ENCODE data around the gene LRRC4C.
"Not testable (repeated sequence)": the region's sequence is repeated elsewhere in the genome, so short reads cannot be mapped to it uniquely, and the experiment has no call there.

Gene LRRC4C

DNA sequence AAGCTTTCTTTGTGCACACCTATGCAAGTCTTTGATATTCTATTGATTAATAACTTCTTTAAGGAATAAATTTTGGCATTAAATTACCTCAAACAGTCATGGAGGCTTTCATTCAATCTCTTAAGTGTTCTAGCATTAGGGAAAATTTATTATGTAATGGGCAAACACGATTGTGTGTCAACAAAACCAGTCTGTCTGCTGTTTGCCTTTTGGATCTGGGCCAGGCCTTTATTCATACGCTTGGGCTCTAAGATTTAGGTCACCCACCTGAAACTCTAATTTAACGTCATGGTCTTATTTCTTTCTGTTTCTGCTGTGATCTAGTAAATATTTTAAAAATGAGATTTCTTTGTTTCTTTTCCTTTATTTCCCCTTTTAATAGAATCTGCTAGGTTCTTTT is 1270.6 kb downstream of the LRRC4C start:
- no peak for DNase-seq (ENCODE audit: low read depth in 4 of 4, low spot score in 1 of 4)

DNA sequence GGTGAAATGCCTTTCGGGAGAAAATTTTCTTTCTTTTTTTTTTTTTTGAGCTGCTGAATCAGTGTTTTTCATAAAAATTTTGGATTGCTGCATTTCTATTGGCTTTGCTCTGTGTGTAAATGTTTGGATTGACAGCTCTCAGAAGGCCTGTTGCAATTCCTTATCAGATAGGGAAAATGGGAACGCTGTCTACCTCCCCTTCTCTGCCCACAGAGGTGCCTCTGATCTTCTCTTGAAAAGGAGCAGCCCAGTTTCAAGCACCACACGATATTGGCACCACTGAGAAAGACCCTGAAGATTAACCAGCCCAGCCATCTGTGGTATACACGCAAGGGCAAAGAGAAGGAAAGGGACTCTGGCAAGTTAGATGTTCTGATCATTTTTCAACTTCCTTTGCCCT is 1272.2 kb downstream of the LRRC4C start:
- no peak for DNase-seq (ENCODE audit: low read depth in 4 of 4, low spot score in 1 of 4)

DNA sequence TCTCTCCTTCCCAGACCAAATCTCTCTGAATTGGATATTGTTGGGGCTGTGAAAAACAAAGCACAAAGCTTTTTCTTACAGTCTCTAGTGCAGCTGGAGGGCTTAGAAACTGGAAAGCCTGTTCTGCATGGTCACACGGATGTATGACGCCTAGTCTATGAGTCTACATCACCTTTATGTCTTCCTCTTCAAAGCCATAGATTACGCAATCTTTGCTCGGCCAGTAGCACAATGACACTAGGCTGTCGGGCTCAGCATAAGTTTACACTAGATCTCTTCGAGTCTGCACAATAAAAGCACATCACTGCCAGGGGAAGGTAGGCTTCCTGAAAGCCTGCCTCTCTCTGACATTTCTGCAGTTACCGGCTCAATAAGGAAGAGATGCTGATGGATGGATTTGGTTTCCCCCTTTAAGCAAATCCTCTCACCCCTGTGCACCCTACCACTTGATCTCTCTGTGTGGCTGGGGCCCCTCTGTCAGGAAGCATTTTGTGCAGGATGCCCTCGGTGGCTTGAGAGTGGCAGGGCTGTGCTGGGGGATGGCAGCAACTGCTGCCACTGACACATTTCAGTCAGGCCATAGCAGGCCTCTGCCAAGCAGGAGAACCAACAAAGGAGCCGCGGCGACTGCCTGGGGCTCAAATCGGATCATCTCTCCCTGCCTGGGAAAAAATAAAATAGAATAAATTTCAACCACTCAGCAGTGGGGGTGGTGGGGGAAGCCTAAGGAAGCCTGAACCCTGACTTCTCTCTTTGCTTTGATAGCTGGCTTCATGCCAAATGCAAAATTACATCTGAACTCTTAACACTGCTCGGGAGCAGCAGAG is 1272.8 kb downstream of the LRRC4C start:
- no peak for DNase-seq (ENCODE audit: low read depth in 4 of 4, low spot score in 1 of 4)

DNA sequence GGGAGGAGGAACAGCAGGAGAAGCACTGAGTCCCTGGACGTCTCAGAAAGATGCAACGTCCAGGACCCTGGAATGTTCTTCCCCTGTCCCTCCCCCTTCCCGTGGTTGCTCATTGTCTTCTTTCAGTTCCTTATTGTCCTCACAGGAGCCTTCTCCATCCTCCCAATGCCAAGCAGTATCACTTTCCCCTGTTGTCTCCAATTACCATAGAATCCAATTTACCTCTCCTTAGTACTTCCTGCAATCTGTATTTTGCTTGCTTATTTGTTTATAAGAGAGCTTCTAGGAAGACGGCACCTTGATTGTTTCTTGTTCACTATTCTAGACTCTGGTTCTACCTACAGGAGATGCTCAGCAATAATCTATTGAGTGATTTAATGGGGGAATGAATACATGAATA is 1273.7 kb downstream of the LRRC4C start:
- DNase-seq (ENCODE audit: low read depth in 4 of 4, low spot score in 1 of 4): no peak

DNA sequence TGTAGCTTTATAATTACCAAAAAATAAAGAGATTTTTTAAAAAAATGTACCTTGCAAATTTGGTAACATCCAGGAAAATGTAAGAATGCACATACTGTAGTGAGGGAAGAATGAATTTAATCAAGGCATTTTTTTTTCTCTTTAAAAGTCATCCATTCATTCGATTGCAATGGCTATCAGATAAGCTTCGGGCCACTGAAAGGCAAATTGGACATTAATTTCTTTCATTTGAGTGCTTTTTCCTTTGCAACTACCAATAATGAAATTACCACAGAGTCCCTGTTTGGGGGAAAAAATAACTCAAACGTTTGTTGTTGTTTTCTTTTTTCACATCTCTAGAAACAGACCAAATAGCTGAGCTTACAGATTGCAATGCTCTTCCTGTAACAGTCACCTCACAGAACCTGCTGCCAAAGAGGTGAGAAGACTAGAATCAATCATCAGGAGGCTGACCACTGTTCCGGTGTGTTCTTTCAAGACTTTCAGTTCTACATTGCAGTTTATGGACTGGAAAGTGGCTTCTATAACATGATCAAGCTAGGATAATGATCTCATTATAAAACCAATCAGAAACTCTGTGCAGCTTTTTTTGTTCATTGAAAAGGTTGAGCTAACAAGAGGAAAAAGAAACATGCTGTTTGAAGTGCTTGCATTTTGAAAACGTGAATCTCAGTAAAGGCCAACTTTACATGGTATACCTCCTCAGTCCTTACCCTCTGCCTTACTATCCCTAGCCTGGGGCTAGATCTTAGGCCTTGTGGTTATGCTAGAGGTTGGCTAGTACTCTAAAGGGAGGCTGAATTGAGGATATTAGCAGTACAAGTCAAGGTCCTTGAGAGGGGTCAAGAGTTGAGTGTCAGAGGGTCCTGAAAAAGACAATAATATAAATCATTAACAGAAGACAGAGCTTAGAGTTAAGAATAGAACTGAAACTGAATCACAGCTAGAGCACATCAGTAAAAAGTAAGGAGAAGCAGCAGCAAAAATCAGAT is 1276.1 kb downstream of the LRRC4C start:
- no peak for DNase-seq (ENCODE audit: low read depth in 4 of 4, low spot score in 1 of 4)

DNA sequence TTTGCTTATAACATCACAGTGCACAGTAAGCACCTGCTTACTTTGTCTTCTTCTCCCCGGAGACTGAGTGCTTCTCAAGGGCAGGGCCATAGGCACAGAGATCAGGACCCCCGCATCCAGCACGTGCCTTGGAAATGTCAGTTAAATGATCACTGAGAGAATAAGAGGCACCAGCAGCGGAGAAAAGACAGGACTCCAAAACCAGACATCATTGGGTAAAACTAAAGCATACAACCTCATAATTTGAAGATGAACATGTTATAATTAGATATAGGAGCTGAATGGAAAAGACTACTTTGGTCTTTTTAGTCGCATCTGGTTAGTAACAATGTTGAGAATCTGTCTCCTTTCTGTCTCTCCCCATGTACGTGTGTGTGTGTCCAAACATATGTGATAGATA is 1279.9 kb downstream of the LRRC4C start:
- no peak for DNase-seq (ENCODE audit: low read depth in 4 of 4, low spot score in 1 of 4)

DNA sequence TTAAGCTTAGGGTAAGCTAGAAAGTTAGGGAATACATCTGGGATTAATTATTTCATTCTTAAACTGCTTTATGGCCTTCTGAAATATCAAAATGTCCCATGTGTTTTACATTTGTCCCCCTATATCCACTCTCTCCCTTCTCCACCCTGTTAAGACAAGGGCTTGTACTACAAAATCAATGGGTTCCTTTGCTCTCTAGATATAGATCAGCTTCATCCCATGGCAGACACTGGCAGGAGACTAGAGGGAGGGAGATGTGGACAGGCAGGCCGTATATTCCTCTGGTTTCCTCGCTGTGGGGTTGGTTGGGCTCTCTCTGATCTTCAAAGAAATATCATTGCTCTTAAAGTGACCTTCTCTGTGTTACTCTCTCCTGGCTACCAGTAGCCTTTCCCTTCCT is 1281.0 kb downstream of the LRRC4C start:
- no peak for DNase-seq (ENCODE audit: low read depth in 4 of 4, low spot score in 1 of 4)

DNA sequence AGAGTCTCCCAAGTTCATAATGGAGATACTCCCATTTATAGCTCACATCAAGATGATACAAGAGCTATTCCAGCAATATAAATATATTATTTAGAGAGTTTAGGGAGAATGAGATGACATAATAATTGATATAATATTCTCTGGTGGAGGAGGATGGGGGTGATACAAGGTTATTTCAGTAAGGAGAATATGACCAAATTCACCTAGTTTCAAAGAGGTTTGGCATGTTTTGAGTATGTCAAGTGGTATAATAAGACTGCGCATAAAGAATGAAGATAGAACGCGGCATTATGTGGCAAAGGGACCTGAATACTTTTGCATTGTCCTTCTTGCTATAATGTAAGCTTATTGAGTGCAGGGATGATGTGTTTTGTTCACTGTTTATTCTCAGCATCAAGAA is 1283.5 kb downstream of the LRRC4C start:
- no peak for DNase-seq (ENCODE audit: low read depth in 4 of 4, low spot score in 1 of 4)

DNA sequence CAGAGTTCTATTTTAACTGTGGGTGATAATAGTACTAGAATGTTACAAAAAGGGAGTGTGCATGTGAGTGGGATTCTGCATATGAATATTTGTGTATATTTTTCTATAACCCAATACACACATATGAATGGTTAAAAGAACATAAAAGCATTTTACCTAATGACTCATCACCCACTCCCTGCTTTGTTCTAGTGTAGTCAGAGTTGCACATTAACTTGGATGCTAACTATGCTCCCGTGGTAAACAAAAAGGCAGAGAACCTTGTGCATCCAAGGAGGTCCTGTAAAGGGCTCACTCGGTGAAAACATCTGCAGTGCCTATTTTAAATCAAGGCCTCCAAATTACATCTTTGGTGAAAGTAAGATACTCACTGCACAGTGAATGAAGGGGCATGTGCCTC is 1289.4 kb downstream of the LRRC4C start:
- DNase-seq (ENCODE audit: low read depth in 4 of 4, low spot score in 1 of 4): no peak

DNA sequence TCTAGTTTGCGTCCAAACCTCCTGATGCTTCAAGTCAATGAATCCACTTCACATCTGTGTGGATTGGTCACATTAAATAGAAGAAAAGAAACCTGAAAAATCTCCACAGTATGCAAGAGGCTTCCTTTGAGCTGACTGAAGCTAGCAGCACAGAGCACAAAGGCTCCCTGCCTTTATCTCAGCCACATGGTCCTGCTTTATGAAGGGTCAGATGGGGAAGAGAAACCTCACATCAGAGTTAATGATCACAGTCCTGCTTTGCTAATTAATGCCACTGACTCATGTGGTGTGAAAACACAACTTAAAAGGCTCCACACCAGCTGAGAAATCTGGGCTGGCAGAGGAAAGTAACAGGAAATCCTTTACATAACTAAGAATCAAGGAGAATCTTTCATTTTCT is 1291.0 kb downstream of the LRRC4C start:
- DNase-seq (ENCODE audit: low read depth in 4 of 4, low spot score in 1 of 4): no peak

DNA sequence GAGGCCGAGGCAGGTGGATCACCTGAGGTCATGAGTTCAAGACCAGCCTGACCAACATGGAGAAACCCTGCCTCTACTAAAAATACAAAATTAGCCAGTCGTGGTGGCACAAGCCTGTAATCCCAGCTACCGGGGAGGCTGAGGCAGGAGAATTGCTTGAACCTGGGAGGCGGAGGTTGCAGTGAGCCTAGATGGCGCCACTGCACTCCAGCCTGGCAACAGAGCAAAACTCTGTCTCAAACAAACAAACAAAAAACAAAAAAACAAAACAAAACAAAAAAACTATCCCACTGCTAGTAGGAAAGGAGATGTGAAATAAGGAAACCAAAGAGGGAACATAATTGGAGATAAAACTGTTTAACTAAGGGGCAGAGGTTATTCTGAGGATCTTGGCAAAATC is 1291.6 kb downstream of the LRRC4C start:
- DNase-seq (ENCODE audit: low read depth in 4 of 4, low spot score in 1 of 4): not testable (repeated sequence)

DNA sequence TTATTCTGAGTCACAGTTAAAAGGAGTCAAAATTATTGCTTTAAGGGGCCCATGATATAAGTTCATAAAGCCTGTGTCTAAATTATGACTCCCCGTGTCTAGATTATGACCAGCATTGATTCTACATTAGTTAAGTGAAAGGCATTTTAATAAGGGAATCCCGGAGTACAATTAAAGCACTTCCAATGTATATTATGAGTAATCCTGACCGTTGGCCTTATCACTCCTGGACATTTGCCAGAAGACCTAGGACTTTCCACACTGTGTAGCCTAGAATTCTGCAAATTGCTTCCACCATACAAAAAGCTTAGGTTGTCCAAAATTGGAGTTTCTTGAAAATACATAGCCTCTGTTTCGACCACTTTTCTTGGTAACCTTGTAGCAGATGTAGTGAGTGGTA is 1292.6 kb downstream of the LRRC4C start:
- no peak for DNase-seq (ENCODE audit: low read depth in 4 of 4, low spot score in 1 of 4)

DNA sequence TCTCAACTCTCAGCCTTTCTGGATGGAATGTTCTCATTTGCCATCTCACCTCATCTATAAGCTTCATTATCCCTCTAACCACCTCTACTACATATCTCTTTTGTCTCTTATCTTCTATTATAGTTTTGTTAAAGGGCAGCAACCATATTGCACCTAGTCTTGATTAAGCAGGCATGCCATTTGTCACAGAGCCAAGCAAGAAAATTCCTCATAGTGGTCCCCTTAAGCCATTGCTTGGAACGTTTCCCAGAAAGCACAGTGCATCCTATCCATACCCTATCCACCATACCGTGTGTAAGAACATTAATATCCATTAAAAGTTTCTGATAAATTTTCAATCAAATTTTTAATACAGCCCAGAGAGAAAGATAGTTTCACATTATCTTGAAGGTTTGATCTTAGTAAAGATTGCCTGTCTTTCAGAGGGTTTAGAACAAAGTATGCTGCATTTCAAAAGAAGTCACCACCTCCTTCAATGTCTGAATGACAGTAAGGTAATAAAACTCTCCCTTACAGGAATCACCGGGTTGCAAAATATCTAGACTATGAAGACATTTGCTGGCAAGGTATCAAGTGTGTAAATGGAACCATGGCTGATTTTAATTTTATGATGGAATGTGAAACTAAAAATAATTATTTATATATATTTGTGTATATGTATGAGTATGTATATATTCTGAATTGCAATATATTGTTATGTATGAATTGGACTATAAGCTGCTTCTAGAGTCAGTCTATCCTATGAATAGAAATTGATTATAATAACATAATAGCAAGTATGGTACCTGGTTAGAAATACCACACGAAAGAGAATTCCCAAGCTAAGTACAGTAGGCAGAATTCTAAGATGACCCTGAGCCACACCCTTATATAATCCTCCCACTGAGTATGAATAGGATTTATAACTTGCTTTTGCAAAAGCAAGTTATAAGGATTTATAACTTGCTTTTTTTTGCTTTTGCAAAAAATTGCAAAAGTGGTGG is 1296.3 kb downstream of the LRRC4C start:
- DNase-seq (ENCODE audit: low read depth in 4 of 4, low spot score in 1 of 4): no peak

DNA sequence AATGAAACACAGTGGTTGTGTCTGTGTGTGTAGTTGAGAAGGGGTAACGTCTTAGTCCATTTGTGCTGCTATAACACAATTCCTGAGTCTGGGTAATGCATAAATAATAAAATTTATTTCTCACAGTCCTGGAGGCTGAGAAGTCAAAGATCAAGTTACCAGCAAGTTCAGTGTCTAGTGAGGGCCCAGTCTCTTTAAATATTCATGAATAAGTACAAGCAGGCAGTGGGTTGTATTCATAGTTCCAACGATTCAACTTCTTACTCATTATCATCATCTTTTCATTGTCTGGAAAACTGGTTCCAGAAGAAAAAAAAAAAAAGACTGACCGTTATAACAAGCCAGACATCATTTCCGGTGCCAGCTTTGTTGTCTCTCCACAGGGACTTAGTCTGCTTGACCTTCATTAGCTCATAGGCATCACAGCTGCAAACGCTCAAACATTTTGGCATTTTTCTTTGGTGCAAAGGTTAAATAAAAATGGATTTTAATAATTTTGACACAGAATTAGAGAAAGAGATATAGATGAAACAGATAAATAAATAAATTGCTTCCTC is 1297.5 kb downstream of the LRRC4C start:
- DNase-seq (ENCODE audit: low read depth in 4 of 4, low spot score in 1 of 4): no peak

DNA sequence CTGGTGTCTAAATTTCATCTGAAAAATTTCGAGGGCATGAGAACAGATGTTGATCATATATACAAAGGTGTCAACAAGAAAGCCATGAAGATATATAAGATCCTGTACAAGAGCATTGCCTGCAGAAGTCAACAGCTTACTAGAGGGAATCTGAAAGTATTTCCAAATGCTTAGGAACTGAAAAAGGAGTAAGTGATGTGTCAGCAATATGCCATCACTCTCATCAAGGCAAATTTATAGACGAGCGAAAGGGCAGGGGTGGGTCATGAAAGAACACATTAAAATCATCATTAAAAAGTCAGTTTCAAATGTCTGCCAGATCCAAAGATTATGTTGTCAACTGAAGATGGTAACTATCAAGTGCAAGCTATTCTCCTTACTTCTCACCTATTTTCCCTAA is 1299.0 kb downstream of the LRRC4C start:
- no peak for DNase-seq (ENCODE audit: low read depth in 4 of 4, low spot score in 1 of 4)

DNA sequence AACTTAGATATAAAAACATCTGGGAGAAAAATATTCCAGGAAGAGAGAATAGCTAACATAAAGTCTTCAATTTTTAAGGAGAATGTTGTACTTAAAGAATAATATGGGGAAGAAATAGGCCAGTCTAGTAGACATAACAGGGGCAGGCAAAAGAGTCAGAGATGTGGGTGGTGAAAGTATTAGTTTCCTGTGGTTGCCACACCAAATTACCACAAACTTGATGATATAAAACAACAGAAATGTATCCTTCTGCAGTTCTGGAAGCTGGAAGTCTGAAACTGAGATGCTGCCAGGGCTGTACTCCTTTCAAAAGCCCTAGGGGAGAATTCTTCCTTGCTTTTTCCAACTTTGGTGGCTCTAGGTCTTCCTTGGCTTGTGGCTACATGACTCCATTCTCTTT is 1309.7 kb downstream of the LRRC4C start:
- no peak for DNase-seq (ENCODE audit: low read depth in 4 of 4, low spot score in 1 of 4)

DNA sequence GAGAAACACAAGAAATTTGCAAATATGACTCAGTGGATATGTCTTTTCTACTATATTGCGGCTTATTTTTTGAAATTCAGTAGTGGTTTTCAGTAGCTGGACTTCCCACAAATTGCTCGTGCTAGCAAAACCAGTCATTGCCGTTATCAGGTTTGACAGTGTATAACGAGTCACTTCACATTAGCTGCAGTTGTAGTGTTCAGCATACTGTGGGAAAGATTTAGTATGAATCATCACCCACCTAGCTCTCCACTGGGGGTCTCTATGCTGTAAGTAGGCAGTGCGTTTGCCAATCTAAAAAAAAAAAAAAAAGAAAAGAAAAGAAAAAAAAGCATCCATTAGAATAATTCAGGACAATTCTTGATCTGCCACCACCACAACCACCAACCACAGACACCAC is 1318.9 kb downstream of the LRRC4C start:
- no peak for DNase-seq (ENCODE audit: low read depth in 4 of 4, low spot score in 1 of 4)

DNA sequence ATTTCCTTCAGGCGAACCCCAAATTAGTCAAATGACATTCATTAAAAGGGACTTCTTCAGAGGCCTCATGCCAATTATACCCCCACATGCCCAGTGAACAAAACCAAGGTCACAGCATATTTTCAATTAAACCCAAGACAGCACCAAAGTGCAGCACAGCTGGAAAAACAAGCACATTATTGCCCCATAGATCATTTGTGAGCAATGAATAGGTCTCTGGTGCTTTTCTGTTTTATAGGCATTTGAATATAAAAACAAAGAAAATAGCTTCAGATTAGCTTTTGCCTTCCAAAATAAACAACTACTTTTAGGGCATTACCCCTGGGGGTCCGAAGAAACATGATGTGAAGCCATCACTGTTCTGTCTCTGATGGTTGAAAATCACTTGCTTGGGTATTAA is 1319.9 kb downstream of the LRRC4C start:
- no peak for DNase-seq (ENCODE audit: low read depth in 4 of 4, low spot score in 1 of 4)

DNA sequence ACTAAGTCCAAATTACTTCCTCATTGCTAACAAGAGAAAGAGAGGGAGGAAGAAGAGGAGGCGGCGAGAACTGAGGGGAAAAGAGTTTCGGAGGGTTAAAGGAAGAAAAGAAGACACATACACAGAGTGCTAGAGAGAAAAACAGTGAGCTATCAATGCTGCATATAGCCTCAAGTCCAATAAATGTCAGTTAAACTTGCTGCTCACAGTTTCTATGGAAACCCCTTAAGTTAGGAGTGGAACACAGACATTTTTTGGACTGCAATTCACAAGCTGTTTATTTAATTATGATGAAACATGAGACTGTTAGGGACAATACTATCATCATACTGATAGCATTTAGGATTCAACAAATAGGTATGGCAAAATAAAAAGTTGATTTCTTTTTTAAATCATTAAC is 1320.4 kb downstream of the LRRC4C start:
- no peak for DNase-seq (ENCODE audit: low read depth in 4 of 4, low spot score in 1 of 4)

DNA sequence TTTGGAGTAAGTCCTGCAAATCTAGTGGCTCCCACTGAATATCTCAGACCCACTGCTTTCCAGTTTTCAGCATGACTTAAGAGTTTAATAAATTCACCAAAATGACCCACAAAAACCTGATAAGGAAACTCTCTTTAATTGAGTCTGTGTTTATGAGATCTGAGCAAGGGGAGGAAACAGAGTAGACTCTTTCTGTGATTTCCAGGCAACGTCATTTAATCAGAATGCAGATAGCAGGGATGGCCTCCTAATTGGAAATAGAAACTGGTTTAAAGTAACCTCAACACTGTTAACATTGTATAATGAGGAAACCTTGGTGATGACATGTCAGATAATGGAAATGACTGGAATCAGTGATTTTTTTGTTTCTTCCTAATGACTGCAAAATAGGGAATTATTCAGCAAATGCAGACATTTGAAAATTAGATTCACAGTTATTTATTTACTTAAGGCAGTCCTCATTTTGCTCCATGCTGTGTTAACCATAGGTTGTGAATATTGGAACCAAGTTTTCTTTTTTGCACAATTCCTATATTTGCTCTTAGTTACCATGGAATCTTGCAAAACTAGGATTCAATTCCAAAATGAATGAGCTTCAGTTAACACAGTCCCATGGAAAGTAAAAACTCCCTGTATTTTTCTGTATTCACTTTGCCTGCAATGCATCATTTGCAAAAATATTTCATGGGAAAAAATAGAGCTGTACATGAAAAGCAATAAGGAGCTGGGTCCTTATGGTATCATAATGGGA is 1324.5 kb downstream of the LRRC4C start:
- no peak for DNase-seq (ENCODE audit: low read depth in 4 of 4, low spot score in 1 of 4)

Data from stimulated activated CD4-positive, alpha-beta T cell treated with anti-CD3 and anti-CD28 coated beads, Interleukin-1b, Interleukin-23, amount 100 ng/mL, for 24 hours (primary cell).